Pons (tissue), 1 donor: ENCODE results near the gene ACOT12.
A peak's percentile ranks its signal among the peaks of the same experiment; 100 is the strongest.
"Not testable (repeated sequence)": the region's sequence is repeated elsewhere in the genome, so short reads cannot be mapped to it uniquely, and the experiment has no call there.

Experiments used
- DNase-seq: peaks from one replicate; pipeline ENCODE4 v3.0.0-alpha.2; 2016; ENCODE audit warnings: low spot score

The ACOT12 gene

DNA sequence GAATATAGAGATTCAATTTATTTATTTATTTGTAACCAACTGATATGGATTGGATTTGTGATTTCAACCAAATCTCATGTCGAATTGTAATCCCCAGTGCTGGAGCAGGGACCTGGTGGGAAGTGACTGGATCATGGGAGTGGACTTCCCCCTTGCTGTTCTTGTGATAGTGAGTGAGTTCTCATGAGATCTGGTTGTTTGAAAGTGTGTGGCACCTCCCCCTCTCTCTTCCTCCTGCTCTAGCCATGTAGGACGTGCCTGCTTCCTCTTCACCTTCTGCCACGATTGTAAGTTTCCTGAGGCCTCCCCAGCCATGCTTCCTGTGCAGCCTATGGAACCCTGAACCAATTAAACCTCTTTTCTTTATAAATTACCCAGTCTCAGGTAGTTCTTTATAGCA, 55.7 kb downstream of the ACOT12 start:
- not testable (repeated sequence) for DNase-seq

DNA sequence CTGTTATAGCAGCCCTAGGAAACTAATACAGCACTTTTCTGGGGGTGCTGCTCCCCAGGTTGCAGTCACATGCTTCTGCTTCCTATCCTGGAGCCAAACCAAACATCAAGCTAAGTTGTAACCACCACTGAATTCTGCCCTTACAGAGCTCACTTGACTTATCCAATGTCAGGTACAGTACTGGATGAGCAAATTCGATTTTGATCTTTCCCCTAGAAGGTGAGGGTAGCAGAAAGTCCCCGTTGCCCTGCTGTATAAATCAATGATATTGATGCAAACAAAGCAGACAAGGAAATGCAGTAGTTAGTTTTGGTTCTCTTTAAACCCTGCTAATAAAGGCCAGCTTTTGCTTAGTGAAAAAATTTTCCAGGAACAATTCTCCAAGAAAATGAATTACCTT, 56.1 kb downstream of the ACOT12 start:
- DNase-seq: no peak

DNA sequence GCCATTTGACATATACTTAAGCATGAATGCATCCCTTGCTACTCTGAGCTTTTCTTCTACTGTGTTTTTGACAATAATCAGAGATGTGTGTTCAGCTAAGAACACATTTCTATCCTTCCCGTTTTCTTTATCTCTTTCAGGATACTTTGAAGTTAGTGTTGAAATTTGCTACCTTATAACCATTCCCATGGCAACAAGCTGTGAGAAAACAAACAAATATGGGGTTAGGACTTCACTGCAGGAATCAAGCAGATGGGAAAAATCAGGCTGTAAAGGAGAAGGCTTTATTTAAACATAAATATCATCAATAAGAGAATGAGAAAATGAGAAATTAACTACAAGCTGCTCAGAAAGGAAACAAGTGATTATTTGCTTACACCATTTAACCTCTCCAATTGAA, 57.4 kb downstream of the ACOT12 start:
- DNase-seq: no peak

DNA sequence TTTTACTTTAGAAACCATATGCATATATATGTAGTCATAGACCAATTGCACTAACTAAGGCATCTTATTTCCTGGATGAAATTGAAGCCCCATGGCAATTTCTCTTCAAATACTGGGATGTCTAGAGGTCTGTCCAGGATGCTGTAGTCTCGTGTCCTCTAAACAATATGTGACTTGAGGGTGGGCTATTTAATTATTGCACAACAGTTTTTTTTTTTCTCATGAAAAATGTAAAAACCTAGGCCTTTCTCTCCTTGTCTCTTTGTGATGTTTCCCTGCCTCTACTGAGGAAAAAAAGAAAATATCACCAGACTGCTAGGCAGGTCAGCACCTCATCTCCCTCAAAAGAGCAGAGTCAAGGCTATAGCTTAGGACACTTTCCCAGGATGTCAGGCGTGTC, 58.0 kb downstream of the ACOT12 start:
- no peak for DNase-seq

DNA sequence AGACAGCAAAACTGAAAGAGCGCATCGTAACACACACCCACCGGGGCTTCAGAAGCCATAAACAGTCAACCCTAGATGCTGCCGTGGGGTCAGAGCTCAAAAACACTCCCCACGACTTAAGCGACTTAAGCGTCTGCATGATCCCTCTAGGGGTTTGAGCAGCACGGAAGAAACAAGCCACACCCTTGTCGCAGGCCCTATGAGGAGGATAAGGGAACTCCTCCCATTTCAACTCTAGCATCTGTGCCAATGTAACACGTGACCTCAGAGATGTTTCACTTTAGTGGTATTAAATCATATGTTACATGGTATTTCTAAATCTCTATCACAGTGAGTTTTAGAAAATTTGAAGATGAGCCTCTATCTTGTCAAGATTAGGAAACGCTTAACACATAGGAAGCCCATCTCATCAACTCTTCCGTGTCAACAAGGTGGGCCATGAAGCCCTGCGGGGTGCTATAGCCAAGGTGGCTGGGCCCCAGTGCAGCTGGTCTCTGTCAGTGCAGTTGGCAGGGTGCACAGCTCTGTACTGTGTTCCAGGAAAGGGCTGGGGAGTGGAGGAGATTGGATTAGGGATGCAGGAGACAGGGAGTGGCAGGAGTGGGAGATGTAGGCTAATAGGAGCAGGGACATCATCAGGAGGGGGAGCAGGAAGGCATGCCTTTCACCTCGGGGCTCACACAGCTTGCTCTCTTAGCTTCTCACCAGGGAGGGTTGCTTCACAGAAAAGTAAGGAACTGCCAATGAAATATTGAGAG, 59.5 kb downstream of the ACOT12 start:
- no peak for DNase-seq

DNA sequence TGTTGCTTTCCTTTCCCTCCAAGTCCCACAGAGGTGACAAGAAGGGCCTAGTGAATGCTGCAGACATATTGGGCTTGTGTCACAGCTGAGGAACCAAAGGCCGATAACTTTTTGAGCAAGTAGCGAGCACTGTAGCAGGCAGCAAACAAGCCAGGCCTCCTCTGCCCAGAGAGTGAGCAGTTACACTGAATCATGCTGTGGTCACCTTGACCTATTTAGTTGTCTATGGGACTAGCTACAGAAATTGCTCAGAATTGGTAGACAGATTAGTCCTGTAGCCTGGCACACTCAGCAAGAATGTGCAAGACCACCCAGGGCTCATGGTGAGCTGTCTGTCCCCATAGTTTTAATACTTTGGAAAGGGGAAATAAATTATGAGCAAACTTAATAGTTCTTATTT, 67.4 kb downstream of the ACOT12 start:
- DNase-seq: no peak

DNA sequence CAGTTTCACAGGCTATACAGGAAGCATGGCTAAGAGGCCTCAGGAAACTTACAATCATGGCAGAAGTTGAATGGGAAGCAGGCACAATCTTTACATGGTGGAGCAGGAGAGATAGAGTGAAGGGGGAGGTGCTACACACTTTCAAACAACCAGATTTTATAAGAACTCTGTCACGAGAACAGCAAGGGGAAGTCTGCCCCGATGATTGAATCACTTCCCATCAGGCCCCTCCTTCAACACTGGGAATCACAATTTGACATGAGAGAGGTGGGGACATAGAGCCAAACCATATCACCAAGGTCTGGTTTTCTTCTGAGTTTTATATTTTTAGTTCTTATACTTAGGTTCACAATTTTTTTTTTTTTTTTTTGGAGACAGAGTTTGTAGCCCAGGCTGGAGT, 76.4 kb downstream of the ACOT12 start:
- DNase-seq: no peak

DNA sequence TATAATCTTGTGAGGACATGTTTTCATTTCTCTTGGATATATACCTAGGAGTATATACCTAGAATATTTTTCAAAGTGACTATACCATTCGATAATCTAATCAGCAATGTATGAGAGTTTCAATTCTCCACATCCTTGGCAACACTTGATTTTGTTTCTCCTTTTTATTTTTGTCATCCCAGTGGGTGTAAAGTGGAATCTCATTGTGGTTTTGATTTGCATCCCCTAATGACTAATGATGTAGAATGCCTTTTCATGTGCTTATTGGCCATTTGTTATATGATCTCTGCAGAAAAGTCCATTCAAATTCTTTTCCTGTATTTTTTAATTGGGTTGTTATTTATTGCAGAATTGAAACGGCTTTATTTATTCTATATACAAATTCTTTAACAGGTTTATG, 77.4 kb downstream of the ACOT12 start:
- no peak for DNase-seq

DNA sequence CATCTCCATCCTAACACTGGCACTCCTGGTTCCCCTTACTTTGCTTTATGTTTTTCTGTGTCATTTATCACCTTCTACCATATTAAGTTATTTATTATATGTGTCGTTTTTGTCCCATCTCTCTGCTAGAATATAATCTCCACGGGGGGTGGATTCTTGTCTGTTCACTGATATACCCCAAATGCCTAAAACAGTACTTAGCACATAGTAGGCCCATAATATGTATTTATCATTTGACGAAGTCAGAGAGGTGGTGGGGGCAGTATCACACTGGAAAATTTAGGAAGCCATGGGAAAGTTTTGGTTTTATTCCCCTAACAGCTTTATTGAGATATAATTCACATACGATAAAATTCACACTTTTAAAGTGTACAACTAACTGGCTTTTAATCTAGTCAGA, 78.1 kb downstream of the ACOT12 start:
- no peak for DNase-seq

DNA sequence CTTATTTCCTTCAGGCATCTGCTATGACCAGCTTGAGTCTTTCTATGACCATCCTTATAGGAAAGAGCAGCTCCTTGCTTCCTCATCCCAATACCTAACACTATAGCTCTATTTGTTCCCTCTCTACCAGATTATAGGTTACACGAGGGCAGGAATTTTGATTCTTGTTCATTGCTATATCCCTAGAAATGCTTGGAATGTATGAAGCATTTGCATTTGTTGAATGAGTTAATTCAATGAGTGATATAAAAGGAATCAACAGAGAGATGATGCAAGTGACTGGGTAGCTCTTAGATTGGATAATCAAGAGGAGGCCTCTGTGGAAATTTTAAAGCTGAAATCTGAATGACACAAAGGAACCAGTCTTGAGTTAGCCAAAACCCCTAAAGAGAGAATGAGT, 78.6 kb downstream of the ACOT12 start:
- no peak for DNase-seq

DNA sequence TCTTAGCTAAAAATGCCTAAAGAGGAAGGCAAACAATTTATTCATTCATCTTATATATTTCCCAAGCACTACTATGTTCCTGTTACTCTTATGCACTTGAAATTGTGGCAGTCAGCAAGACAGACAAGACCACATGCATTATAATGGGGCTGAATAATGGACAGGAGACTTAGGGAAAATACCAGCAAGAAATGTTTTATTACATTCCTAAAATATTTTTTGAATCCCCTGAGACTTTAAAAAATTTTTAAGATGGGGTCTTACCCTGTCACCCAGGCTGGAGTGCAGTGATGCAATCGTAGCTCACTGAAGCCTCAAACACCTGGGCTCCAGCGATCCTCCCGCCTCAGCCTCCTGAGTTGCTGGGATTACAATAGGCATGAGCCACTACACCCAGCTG, 79.4 kb downstream of the ACOT12 start:
- no peak for DNase-seq

DNA sequence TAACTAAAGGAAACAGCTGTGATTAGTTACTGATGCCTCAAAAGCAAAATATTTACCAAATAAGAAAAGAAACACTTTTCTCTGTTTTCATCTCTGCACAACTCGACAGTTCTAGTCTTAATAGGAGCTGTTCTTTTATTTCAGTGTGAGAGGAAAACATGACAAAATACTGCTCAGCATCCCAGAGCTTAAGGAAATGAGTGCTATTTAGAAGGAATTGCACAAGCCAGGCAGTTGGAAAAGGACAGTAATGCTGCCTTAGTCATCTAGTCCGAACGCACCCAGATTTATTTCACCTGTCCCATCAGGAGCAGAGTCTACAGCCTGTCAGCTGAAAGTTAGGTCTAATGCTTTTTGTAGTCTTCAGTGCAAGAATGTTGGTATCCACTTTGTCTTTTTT, 80.2 kb downstream of the ACOT12 start:
- DNase-seq: no peak

DNA sequence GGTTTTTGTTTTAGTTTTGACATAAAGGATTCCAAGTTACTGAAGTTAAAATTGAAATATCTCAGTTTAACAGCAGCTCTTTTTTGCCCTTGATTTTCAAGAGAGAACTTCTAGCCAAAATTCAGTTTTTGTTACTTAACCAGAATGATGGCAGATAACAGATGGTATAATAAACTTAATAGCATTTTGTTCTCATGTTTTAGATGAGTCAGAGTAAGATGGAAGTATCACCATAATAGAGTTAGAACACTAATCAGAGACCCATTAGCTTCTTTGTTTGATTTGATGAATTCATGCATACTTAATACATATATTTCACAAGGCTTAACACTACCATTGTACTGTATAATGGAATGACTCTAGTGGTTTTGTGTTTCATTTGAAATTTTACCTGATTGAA, 80.7 kb downstream of the ACOT12 start:
- no peak for DNase-seq

DNA sequence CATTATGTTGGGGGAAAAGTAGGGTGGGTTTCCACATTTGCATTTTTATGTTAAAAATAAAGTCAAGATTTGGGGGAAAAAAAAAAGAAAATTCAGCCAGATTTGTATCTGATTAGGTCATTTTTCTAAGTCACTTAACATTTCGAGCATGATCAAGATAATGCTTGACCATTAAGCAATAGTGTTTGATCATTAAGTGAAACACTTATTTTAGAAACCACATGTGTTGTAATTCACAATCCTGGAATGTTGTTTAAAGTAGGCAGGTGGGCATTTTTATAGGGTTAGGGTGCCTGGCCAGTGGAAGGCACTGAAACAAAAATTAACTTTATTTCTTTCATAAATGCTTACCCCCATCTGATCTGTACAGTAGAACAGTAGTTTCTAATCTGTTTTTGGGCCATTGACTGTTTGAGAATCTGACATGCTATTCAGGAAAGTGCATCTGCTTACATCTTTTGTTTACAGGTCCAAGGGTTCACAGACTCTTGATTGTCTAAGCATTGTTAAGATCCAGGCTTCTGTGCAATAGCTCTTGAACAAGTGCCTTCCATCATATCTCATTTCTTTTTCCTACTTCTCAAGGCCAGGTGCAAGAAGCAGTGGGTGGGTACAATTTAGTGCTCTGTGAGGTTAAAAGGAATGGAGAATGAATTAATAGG, 83.4 kb downstream of the ACOT12 start:
- DNase-seq: no peak

DNA sequence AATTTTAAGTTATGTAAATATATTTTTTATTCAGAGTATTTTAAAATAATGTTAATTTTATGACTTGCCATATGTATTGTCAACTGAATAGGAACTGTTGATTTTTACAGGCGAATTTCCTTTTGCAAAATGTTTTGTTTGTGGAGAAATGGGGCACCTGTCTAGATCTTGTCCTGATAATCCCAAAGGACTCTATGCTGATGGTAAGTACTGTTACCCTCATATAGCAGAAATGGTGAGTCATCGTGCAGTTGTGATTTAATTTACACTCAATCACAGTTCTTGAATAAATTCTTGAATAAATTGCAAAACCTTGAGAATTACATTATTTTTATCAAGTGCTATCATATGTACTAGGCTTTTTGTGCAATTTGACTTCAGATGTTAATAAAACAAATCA, 85.1 kb downstream of the ACOT12 start:
- no peak for DNase-seq

DNA sequence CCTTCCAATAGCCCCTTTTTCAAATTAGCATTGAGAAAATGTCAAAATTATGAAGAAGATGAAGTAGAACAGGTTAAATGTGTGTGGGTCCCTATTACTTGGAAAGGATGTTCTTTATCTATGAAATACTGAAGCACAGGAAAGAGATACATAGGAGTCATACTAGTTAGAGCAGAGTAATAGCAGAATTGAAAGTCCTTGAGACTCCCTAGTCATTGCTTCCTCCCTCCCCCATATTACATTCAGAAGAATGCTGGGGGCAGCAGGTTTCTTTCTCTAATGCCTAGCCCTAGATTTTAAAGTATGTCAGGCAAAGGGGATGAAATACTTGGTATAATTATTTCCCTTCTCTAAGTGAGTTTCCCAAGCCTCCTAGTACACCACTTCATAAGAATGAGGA, 88.1 kb downstream of the ACOT12 start:
- DNase-seq: no peak

DNA sequence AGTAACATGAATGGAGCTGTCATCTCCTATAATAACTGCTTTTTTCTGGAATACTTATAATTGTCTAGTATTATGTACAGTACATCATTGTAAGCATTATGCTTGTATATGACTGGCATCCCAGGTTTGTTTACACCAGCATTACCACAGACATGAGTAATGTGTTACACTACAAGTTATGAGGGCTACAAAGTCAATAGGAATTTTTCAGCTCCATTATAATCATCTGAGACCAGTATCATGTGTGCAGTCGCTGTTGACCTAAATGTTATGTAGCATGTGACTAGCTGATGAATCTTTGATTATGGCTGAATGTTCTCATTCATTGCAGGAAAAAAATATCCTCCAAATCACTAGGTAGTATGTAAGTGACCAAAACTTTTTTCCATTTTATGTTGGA, 90.4 kb downstream of the ACOT12 start:
- no peak for DNase-seq

DNA sequence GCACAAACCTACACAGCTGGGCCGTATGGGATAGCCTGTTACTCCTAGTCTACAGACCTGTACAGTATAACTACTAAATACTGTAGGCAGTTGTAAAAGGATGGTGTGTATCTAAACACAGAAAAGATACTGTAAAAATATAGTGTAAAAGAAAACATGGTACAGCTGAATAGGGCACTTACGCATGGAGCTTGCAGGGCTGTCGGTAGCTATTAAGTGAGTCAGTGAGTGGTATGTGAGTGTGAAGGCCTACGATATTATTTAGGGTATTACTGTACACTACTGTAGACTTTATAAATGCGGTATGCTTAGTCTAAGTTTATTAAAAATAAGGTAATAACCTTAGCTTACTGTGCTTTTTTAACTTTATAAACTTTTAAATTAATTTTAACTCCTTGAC, 91.3 kb downstream of the ACOT12 start:
- DNase-seq: no peak

DNA sequence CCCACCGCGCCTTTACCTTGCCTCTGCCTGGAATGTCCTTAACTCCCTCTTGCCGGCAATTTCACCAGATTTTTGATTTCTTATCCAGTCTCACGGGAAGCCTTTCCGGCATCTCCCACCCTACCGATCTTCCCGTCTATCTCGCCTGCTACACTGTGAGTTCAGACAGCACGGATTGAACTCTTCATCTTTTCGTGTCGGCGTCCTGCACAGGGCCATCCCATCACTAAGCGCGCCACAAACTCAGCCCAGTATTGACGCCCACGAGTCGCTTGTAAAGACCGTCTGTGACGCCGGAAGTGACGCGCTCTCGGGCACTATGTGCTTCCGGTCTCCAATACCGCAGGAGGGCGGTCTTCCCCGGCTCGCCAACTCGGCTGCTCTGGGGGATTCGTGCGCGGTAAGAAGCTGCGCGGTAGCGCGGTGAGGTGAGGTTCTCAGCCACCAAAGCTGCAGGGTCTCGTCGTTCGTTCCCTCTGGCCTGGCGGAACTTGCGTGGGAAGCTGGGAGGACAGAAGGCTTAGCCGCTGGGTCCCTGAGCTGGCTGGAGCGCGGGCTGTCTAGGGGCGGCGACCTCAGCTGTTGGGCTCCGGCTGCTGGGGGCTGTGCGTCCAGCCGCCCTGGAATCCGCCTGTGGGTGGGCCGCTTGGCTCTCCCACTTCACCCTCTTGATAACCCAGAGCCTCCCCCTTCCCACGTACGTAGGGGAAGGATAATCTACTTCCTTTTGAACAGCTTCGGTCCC, 92.5 kb downstream of the ACOT12 start, which contains the start of gene ZCCHC9:
ZCCHC9 (plus strand) TSS at position 317 of the 745 bp plus-strand sequence. CDS start 3,171 bp downstream, outside the sequence.
- peak; percentile 93 for DNase-seq

DNA sequence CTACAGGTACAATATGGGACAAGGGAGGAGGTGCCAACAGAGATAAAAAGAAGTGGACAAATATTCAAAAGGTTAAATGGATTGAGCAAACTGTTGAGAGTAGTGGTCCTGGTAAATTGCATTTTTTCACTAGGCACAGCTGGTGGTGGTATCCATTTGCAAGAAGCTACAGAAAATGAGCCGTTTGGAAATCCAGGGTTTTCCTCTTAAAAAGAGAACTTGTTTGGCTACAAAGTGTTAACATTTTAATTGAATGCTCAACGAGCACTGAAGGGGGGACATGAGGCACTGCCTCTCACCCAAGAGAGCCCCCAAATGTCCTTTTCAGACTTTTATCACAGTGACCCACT, 93.0 kb downstream of the ACOT12 start:
- DNase-seq: no peak

DNA sequence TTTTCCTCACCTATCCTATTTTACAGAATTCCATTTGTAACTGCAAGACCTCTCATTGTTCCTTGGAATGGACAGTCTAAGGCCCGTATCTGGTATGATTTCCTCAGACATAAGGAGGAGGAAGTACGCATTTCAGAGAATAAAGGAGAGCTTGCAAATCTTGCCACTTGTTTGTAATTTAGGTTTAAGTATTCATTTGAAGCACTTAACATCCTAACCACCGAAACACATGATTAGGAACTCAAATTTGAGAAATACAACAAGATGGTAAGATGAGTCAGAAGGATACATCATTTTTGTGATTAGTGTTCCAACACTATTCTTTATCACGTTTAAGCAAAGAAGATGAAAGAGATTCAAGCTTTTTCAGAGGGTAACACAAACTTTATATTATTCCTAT, 96.4 kb downstream of the ACOT12 start:
- no peak for DNase-seq

DNA sequence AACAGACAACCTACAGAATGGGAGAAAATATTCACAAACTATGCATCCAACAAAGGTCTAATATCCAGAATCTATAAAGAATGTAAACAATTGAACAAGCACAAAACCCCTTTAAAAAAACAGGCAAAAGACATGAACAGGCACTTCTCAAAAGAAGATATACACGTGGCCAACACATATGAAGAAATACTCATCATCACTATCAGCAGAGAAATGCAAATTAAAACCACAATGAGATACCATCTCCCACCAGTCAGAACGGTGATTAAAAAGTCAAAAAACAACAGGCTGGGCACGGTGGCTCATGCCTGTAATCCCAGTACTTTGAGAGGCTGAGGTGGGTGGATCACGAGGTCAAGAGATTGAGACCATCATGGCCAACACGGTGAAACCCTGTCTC, 99.9 kb downstream of the ACOT12 start:
- not testable (repeated sequence) for DNase-seq

DNA sequence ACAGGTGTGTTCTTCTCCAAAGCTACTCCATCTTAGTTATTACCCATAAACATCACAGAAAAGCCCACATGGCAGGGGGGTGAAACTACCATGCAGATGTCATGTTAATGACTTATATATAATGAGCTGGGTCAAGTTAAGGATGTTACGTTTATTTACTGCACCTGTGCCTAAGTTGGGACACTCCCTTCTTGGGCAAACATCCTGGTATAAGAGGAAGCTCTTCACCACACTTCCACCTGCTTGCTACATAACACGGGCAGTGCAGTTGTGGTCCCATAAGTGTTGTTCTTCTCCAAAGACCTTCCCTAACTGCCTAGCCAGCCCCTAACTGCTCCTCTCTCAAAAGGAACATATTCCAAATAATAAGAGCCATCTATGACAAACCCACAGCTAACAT, 101.8 kb downstream of the ACOT12 start:
- no peak for DNase-seq
